Adrenal gland (tissue), 12 donors: ENCODE data around the gene TSFM. TPM values are rescaled to one million over a fixed set of nuclear protein-coding genes. Genes with fewer than 3 reads are reported as not detected.

Source experiments
- DNase-seq, 7 donors: peaks; one replicate each; pipeline ENCODE4 v3.0.0-alpha.2; 2019 to 2020
- H3K27ac ChIP-seq, 5 donors: fragments of 200-600 bp; sonication (generic) in 4 of 5; 1 replicate in 3 of 5; 2 replicates in 2 of 5; pipeline versions ENCODE4 v1.5.1 to v1.8.0; 2016 to 2020; ENCODE audit warnings: mild to moderate bottlenecking in 1 of 5
- H3K27me3 ChIP-seq: fragments of 200-600 bp; 2 replicates; pipeline ENCODE4 v1.8.0; 2021
- H3K36me3 ChIP-seq, 2 donors: fragments of 200-600 bp; replicated peaks in 1 of 2; 1 replicate in 1 of 2; 2 replicates in 1 of 2; pipeline versions ENCODE4 v1.5.1 to v1.8.0; 2018 to 2022
- H3K4me1 ChIP-seq, 2 donors: fragments of 200-600 bp; replicated peaks in 1 of 2; 1 replicate in 1 of 2; 2 replicates in 1 of 2; pipeline versions ENCODE4 v1.5.1 to v1.8.0; 2018 to 2021
- H3K4me3 ChIP-seq, 4 donors: fragments of 200-600 bp; sonication (generic) in 3 of 4; one replicate each; pipeline ENCODE4 v1.5.1; 2016 to 2018
- H3K9me3 ChIP-seq, 3 donors: fragments of 200-600 bp; sonication (generic) in 1 of 3; replicated peaks in 1 of 3; 1 replicate in 2 of 3; 2 replicates in 1 of 3; pipeline versions ENCODE4 v1.5.1 to v1.8.0; 2016 to 2021
- CTCF ChIP-seq, 6 experiments: fragments of 450-650 bp in 4 of 6; fragments of 200-600 bp in 2 of 6; sonication (generic) in 1 of 6; IDR thresholded peaks; 1 replicate in 5 of 6; 2 replicates in 1 of 6; pipeline versions ENCODE4 v1.5.1 to v1.8.0; 2016 to 2021; ENCODE audit warnings: antibody characterized with exemption in 6 of 6, mild to moderate bottlenecking in 2 of 6, moderate library complexity in 1 of 6
- POLR2A ChIP-seq, 2 donors: fragments of 450-650 bp; IDR thresholded peaks; one replicate each; pipeline ENCODE4 v1.6.1; 2017; ENCODE audit warnings: antibody characterized with exemption in 2 of 2, mild to moderate bottlenecking in 2 of 2, moderate library complexity in 1 of 2
- WGBS, 4 donors: extraction: QIAGEN DNeasy Blood & Tissue Kit in 2 of 4; methylation state at CpG; one replicate each; pipeline versions ENCODE4 v1.1.5 to v1.1.7; 2013 to 2017; 5-methylcytosine and 5-hydroxymethylcytosine counted together
- intact Hi-C, 2 donors: fragments of 100-400 bp; cut with DNase I; formaldehyde crosslinking; loops; one replicate each; pipeline versions ENCODE4 v1.14.1 to v1.15.0; 2022 to 2023
- polyA plus RNA-seq, 3 donors: library from polyadenylated mRNA; stranded (reverse); fragments of 200-250 nt in 2 of 3; fragments of 350-450 nt in 1 of 3; fragmentation: Illumina TruSeq in 1 of 3; extraction: RNeasy Lipid Tissue Mini Kit (QIAGEN cat#74804) in 1 of 3; gene quantifications; one replicate each; pipeline ENCODE4 v1.2.3, GENCODE V29; 2013 to 2014
- total RNA-seq, 9 donors: library from RNA; depleted of rRNA in 4 of 9; stranded (reverse); fragments of >200 nt in 4 of 9; fragments of 120-200 nt in 1 of 9; fragmentation: NEBNext Ultra II Directional in 1 of 9; extraction: Animal tissue kit (Norgen Biotek cat#: 25700) in 1 of 9; gene quantifications; one replicate each; pipeline versions ENCODE4 v1.1.0 to v1.2.4, GENCODE V29; 2013 to 2023
- donor health status: healthy with polysubstance abuse.
- donor health status: Bipolar disorder and iron deficiency.
- donor health status: DM: yes; HTN: yes; CAD: no.
- donor health status: DM: no; HTN: no; CAD: no.
- donor health status: DM: no; HTN: no; CAD: no.
- donor health status: DM: yes; HTN: yes; CAD: no.

Gene TSFM
- total and polyA plus RNA-seq, 12 donors: 31.5 to 107 (median 69.5) TPM

GRCh38 chr12:57823908-57824640, 41.5 kb downstream of the TSFM start:
- H3K4me1 ChIP-seq: peaks cover 0 to 11% of the 10 kb centered on the region in 2 donors
- no peaks in the 10 kb centered on the region for H3K27me3 ChIP-seq
- 90 to 94% (median 92%) methylated on average over 12 to 18 of the region's 18 CpGs for WGBS, 4 donors
- H3K4me3 ChIP-seq: no peak overlapping the region
- DNase-seq: no peak
- H3K36me3 ChIP-seq: peaks cover 0 to 100% of the 10 kb centered on the region in 2 donors
- intact Hi-C loops: no loop called here
- no peaks in the 10 kb centered on the region for H3K9me3 ChIP-seq
- H3K27ac ChIP-seq: peak overlapping the region in 1 of 5 donors; percentile 61
- TF ChIP-seq POLR2A (IDR thresholded peaks at IDR 0.05) (no peak), CTCF (IDR thresholded peaks at IDR 0.05) (no peak)

DNA sequence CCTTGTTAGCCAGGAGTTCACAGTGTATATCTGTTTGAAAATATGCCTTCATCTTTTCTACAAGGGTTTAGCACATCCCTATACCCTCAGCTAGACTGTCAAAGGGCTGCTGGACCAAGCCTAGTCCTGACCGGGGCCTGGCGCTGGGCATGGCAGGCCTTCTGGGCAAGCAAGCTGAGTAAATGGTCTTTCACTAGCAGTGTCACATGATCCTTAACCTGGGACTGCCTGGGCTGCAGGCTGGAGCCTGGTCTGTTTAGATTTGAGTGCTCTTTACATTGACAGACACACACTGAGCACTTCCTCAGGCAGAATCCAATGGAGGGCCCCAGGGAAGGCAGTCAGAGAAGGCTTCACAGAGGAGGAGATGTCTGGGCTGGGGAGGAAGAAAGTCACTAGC, 42.9 kb downstream of the TSFM start:
- H3K36me3 ChIP-seq: peaks cover 0 to 92% of the 10 kb centered on the region in 2 donors
- intact Hi-C loops: no loop called here
- H3K27ac ChIP-seq: peak overlapping the region in 1 of 5 donors; percentile 36
- H3K4me3 ChIP-seq: no peak overlapping the region
- H3K27me3 ChIP-seq: no peaks in the 10 kb centered on the region
- H3K9me3 ChIP-seq: no peaks in the 10 kb centered on the region
- 83 to 100% (median 92%) methylated on average over 2 of the region's 2 CpGs for WGBS, 4 donors
- peaks cover 8 to 25% of the 10 kb centered on the region in 2 donors for H3K4me1 ChIP-seq
- DNase-seq: no peak
- no peak for TF ChIP-seq POLR2A (IDR thresholded peaks at IDR 0.05)
- no peak for TF ChIP-seq CTCF (IDR thresholded peaks at IDR 0.05)

DNA sequence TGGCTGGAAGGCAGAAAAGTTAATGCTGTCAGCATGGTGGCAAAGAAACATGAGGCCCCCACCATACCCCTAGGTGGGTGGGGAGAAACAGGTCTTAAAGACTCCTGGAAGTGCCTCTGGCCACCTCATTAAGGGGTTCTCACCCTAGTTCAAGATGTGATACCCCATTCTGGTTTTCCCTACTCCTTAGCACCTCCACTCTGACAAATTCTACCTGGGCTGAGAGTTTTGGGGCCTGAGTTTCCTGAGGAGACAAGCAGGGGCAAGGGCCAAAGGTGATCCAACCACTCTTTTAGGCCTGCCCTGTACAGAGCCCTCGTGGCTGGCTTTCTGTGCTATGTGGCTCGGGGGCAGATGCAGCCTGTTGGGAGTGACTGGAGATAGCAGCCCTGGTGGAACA, 43.8 kb downstream of the TSFM start:
- H3K27me3 ChIP-seq: no peaks in the 10 kb centered on the region
- DNase-seq: no peak
- TF ChIP-seq POLR2A (IDR thresholded peaks at IDR 0.05) (no peak), CTCF (IDR thresholded peaks at IDR 0.05) (no peak)
- WGBS, 4 donors: 80 to 98% (median 83%) methylated on average over 2 of the region's 2 CpGs
- no peak overlapping the region for H3K4me3 ChIP-seq
- H3K9me3 ChIP-seq: no peaks in the 10 kb centered on the region
- peak overlapping the region in 2 of 5 donors; percentile 11 to 33 for H3K27ac ChIP-seq
- peaks cover 16 to 34% of the 10 kb centered on the region in 2 donors for H3K4me1 ChIP-seq
- intact Hi-C loops: no loop called here
- peaks cover 0 to 82% of the 10 kb centered on the region in 2 donors for H3K36me3 ChIP-seq

DNA sequence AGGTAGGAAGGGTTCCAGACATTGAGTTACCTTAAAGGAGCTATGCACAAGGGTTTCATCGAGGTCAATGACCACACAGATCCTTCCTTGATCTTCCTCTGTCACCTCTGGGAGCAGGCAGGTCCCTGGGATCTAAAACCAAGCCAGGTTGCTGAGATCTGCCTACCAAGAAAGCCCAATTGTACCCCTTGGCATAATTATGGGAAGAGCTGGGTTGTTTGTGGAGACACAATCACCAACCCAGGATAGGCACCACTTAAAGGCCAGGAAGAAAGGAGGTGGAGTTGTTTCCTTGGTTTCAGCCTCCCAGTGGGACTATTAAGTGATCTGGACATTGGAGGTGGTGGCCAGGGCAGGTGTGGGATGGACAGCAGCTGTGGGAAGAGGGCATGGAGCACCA, 44.4 kb downstream of the TSFM start:
- Histone ChIP-seq H3K4me3 (no peak overlapping the region), H3K27ac (peak overlapping the region in 2 of 5 donors; percentile 11 to 33), H3K36me3 (peaks cover 0 to 76% of the 10 kb centered on the region in 2 donors), H3K27me3 (no peaks in the 10 kb centered on the region), H3K4me1 (peaks cover 22 to 40% of the 10 kb centered on the region in 2 donors), H3K9me3 (no peaks in the 10 kb centered on the region)
- TF ChIP-seq POLR2A (IDR thresholded peaks at IDR 0.05): no peak
- no peak for TF ChIP-seq CTCF (IDR thresholded peaks at IDR 0.05)
- DNase-seq: no peak
- 83 to 92% (median 86%) methylated on average over 1 of the region's 1 CpG for WGBS, 4 donors
- intact Hi-C loops: no loop called here
